Cerebellar cortex (tissue), 1 donor: ENCODE data around the gene SLC17A9.

ENCODE experiments used
- DNase-seq: peaks from one replicate; pipeline ENCODE4 v3.0.0-alpha.2; 2015; ENCODE audit warnings: low spot score

The SLC17A9 gene

GRCh38 chr20:62940875-62941274, 11.6 kb upstream of the SLC17A9 start:
- DNase-seq, result no peak

DNA sequence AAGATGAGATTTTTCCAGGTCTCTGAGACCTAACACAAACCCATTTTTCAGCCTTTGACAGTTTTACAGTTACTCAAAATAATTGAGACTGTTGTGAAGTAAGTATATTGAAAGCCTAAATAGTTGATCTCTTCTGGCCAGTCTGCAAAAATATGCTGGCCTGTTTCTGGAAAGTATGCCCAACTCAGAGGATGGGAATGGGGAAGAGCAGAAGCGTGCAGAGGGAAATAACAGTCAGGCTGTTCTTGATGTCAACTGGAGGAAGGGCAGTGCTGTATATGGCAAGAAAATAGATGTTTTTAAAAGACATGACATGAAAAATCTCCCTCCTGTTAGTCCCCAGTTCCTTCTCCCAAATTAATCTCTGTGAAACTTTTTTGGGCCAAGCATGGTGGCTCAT, 10.7 kb upstream of the SLC17A9 start:
- no peak for DNase-seq

GRCh38 chr20:62942456-62942855, 10.1 kb upstream of the SLC17A9 start:
- DNase-seq, result no peak

DNA sequence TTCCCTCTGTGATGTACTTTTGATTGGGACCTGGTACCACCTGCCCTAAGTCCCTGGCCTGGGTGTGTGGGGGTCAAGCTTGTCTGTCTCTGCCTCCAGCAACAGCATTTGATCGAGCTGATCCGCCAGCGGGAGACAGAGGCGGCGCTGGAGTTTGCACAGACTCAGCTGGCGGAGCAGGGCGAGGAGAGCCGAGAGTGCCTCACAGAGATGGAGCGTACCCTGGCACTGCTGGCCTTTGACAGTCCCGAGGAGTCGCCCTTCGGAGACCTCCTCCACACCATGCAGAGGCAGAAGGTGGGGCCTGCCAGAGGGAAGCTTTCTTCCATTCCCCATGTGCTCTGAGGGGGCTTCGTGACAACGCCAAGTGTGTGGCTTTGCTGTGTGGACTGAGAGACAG, 9.1 kb upstream of the SLC17A9 start:
- DNase-seq, result no peak

- no peak for DNase-seq
Measured at GRCh38 chr20:62944184-62944583, 8.3 kb upstream of the SLC17A9 start.

- DNase-seq, result no peak
Measured at GRCh38 chr20:62944746-62945145, 7.8 kb upstream of the SLC17A9 start.

DNA sequence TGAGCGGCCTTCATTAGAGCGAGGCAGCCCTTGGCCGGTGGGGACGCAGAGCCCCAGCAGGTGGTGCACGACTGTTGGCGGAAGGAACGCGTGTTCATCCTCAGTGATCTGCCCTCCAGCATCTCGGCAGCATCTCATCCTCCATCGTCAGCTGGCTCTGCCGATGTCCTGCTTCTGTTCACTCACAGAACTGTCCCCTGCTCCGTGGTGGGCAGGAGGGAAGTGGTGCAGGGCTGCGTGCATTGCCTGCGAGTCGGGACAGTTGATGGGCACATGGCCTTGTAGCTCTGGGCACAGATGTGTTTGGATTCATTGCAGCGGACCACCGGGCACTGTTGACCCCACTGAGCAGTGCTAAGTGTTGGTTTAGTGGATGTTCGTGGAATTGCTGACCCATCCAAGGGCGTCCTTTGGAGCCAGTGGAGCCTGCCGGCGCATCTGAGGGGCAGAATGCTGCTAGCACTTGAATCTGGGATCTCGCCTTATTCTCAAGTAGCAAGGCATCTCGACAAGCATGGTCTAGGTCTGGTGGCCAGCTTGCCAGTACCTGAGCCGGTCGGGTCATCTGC, 6.7 kb upstream of the SLC17A9 start:
- DNase-seq, result no peak

- no peak for DNase-seq
Measured at GRCh38 chr20:62946918-62947317, 5.6 kb upstream of the SLC17A9 start.

GRCh38 chr20:62947532-62948300, 4.8 kb upstream of the SLC17A9 start:
- DNase-seq, result no peak

- no peak for DNase-seq
Measured at GRCh38 chr20:62949153-62949821, 3.2 kb upstream of the SLC17A9 start.

GRCh38 chr20:62949962-62950361, 2.5 kb upstream of the SLC17A9 start:
- no peak for DNase-seq

DNA sequence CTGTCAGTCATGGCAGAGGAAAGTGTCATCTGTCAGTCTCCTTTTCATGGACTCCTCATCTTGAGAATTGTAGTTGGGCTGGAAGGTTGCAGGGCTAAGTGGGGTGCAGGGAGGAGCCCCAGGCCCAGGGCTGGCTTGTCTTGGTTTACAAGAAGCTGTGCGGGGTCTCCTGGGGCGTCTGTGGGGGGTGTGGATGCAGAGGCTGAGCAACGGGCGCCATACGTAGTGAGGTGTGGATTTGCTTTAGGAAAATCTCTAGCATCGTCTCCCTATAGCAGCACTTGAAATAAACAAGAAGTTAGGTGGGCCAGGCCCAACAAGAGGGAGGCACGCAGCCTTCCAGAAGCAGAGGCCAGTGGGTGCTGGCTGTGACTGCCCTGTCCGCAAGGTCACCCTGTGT, 1.8 kb upstream of the SLC17A9 start:
- DNase-seq, result no peak

DNA sequence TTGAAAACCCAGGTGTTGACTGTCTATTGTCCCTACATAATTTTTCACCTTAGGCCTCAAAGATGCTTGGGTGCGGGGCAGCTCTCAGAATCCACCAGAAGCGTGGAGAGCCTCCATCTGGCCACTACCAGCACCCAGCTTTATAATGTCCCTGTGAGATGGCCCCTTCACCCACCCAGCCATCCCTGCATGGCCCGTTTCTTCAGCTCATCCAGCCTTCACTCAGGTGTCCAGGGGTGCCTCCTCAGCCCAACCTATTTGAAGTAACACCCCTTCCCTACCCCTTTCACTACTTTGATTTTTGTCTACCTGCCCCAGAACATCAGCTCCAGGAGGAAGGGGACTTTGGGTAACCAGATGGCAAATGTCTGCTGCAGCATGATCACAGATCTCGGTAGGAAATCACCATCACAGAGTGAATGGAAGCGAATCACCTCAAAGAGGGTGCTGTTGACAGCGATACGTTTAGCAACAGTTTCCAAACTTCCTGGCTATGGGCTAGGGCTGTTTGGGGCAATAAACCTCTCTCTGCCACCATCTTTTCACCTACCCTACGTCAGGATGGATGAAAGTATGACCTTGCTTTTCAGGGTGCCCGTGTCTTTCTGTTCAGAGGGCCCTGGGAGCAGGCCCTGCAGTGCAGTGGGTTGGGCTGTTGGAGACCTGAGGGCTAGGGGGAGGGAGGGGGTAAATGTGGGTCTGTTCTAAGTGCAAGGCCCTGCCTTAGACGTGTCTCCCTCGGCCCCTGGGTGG, 1.2 kb upstream of the SLC17A9 start:
- DNase-seq, result no peak

GRCh38 chr20:62951896-62952372, 575 bp upstream of the SLC17A9 start:
- DNase-seq, result no peak

GRCh38 chr20:62952968-62953838, 694 bp downstream of the SLC17A9 start:
- no peak for DNase-seq

DNA sequence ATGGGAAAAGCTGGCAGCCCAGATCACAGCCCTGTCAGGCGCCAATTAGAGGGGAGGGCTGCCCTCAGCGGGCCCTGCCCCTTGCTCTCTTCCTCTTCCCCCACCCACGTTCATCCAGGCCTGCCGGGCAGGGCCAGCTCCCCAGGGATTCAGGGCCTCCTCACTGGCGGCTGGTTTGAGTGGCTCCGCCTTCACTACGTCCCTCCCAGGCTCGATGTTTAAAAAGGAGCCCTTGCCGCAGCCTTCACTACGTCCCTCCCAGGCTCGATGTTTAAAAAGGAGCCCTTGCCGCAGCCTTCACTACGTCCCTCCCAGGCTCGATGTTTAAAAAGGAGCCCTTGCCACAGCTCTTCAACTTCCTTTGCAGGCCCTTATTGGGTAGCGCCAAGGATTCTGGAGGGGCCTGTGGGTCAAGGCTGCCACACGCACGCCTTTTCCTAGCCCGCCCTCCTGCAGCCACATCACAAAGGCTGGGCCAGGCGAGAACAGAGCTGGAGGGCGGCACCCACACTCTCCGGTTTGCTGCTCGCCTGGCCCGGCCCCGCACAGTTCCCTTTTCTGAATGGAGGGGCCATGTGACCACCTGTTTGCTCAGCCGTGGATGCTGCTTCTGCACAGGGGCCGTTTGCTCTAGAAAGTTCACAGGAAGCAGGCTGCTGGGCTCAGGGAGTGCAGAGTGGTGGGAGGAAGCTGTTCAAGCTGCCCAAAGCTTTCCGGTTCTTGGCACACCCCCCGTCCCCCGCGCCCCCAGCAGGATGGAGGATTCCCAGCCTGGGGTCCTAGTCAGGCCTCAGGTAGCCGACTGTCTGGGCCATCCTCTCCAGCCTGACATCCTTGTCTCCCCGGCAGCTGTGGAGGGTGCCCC, 1.6 kb downstream of the SLC17A9 start:
- DNase-seq, result peak; percentile 24

- no peak for DNase-seq
Measured at GRCh38 chr20:62955519-62956386, 3.2 kb downstream of the SLC17A9 start.

- peak; percentile 27 for DNase-seq
Measured at GRCh38 chr20:62956387-62957135, 4.1 kb downstream of the SLC17A9 start.
